Ammon's horn (tissue), 1 donor: ENCODE data around the gene ZBTB32.
"Not testable (repeated sequence)": the region's sequence is repeated elsewhere in the genome, so short reads cannot be mapped to it uniquely, and the experiment has no call there.

ENCODE experiments used
- DNase-seq: peaks from one replicate; pipeline ENCODE4 v3.0.0-alpha.2; 2016; ENCODE audit warnings: low spot score

ZBTB32 gene, protein sequence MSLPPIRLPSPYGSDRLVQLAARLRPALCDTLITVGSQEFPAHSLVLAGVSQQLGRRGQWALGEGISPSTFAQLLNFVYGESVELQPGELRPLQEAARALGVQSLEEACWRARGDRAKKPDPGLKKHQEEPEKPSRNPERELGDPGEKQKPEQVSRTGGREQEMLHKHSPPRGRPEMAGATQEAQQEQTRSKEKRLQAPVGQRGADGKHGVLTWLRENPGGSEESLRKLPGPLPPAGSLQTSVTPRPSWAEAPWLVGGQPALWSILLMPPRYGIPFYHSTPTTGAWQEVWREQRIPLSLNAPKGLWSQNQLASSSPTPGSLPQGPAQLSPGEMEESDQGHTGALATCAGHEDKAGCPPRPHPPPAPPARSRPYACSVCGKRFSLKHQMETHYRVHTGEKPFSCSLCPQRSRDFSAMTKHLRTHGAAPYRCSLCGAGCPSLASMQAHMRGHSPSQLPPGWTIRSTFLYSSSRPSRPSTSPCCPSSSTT

DNA sequence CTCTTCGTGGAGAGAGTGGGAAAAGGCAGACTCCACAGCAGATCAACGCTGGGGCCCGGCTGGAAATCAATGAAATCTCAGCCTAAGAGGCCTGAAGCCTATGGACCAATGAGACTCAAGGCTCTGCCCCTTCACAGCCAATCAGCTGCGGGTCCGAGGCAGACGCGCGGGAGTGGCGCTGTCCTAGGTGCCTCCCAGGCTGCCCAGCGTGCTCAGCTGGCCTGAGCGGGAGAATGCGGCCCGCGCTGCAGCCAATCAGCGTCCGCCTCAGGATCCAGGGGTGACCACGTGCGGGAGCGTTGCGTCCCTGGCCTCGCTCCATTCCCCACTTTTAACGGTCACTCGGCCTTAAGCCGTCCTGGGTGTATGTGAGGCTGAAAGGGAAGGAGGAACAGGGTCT, at the start of gene ZBTB32:
TSS of gene ZBTB32 (plus strand) at position 341 of the 400 bp plus-strand sequence. CDS start 10,069 bp downstream, outside the sequence.
- no peak for DNase-seq

DNA sequence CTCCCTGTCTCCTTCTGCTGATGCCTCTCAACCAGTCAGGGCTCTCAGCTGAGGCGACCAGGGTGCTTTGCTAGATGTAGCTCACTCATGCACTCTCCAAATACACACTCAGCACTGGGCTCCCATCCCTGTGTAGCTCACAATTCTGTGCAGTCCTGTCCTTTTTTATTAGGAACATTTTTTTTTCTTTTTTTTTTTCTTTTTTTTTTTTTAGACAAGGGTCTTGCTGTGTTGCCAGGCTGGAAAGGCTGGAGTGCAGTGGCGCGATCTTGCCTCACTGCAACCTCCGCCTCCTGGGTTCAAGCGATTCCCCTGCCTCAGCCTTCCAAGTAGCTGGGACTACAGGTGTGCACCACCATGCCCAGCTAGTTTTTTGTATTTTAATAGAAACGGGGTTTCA, 49.5 kb upstream of the ZBTB32 start:
- not testable (repeated sequence) for DNase-seq

DNA sequence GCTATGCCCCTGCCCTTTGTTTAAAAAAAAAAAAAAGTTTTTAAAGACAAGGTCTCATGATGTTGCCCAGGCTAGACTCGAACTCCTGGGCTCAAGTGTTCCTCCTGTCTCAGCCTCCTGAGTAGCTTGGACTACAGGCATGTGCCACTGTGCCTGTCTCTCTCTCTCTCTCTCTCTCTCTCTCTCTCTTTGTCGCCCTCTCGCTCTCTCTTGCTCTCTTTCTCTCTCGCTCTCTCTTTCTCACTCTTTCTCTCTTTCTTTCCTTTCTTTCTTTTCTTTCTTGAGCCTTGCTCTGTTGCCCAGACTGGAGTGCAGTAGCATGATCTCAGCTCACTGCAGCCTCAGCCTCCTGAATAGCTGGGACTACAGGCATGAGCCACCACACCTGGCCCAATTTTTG, 48.8 kb upstream of the ZBTB32 start:
- no peak for DNase-seq

DNA sequence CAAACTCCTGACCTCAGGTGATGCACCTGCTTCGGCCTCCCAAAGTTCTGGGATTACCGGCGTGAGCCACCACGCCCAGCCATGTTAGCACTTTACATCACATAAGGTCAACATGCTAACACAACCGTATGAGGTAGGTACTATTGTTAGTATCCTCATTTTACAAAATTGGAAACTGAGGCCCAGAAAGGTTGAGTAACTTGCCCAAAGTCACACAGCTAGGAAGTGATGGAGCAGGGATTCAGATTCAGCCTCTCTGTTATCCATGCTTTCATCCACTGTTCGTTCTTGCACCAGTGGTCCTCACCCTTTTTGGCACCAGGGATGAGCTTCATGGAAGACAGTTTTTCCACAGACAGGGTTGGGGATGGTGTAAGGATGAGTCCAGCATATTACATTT, 47.7 kb upstream of the ZBTB32 start:
- no peak for DNase-seq

DNA sequence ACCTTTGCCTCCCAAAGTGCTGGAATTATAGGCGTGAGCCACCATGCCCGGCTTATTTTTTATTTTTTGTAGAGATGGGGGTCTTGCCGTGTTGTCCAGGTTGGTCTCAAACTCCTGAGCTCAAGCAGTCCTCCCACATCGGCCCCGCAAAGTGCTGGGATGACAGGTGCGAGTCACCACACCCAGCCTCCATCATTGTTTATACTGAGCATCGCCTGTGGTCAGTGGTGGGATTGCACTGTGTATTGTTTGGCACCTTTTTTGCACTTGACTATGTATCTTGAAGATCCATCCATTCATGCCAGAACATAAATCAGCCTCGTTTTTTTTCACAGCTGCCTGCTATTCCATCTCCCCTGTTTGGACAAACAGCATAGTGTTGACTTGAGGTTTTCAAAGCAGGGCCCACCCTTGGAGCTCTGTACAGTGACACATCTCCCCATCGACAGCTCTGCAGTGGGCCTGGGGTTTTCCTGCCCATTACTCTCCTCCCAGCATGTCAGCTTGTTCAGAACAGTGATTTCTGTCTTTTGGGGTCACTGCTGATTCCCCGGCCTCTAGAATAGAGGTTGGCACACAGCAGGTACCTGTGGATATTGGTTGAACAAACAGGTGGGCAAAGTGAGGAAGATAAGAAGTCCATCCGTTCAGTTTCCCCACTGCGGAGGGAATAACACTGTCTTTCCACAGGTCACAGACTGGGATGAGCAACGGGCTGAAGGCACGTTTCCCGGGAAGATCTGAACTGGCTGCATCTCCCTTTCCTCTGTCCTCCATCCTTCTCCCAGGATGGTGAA, 46.3 kb upstream of the ZBTB32 start:
- DNase-seq = no peak

DNA sequence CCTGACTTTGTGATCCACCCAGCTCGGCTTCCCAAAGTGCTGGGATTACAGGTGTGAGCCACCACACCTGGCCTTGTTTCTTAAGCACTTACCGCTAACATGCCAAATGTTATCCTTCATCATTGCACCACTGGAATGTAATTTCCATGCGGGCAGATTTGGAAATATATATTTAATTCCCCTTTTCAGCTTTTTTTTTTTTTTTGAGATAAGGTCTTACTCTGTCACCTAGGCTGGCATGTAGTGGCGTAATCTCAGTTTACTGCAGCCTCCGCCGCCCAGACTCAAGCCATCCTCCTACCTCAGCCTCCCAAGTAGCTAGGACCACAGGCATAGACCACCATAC, 42.4 kb upstream of the ZBTB32 start:
- DNase-seq = no peak

DNA sequence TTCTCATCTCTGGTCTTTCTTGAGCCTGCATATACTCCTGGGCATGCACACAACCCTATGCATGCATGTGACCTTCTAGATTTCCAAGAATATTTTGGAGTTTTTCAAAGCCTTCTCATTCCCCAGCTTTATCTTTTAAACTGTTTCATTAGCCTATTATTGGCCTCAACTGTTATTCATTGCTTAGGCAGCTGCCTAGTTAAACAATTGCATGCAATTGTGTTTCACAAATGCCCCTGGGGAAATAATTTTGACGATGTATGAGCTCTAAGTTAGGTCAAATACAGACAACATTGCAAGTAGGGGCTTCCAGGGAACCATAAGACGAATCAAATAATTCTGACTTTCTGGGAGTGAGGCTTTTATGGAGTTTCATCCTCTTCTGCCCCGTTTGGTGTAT, 40.4 kb upstream of the ZBTB32 start:
- no peak for DNase-seq

DNA sequence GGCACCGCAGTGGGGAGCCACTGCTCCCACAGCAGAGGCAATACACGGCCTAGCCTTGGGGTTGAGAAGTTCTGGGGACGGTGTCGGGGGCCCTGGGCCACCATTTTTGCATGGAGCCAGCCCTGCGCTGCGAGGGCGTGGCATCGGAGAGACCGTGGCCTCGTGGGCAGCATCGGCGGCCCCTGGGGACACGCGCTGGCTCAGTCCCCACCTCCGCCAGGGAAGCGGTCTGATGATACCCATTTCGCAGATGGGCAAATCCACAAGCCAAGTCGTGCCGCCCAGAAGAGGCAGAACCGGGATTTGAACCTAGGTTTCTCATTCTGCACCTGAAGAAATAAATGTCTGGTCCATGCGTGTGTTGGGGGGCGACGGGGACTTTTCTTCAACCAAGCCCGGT, 39.2 kb upstream of the ZBTB32 start:
- no peak for DNase-seq

DNA sequence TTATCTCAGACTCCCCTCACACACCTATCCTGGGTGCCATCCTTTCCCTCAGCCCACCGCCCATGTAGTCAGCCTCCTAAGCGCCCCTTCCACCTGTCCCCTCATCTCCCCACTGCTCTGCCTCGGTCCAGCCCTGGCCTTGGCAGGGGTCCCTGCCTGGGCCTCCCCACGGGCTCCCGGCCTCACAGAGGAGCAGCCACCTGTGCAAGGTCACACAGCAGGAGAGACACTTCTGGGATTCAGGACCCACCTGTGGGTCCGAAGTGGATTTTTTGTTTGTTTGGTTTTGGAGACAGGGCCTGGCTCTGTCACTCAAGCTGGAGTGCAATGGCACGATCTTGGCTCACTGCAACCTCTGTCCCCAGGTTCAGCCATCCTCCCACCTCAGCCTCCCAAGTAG, 38.8 kb upstream of the ZBTB32 start:
- no peak for DNase-seq

DNA sequence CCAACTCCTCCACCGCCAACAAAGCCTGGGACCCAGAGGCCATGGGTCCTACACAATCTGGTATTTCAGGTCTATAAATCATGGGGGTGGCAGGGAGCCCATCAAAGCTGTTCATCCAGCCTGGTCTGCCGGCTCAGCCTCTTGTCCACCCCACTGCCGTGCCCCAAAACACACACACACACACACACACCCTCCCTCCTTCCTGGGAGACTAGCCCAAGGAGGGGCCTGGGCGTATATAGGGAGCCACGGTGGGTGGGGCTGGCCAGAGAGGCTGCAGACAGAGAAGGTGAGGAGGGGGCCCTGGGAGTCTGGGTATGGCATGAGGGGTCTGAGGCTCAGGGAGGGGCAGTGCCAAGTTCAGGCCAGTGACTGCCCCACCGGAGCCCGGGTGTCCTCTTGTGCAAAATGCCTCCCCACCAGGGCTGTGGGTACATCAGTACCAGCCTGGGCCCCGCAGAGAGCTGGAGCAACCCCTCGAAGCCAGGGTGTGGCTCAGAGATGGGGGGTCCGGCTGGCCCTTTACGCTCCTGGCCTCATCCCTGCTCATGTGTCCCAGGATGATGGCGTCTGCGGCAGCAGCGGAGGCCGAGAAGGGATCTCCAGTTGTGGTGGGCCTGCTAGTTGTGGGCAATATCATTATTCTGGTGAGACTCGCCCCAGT, 38.0 kb upstream of the ZBTB32 start, which contains the start of gene UPK1A:
TSS of gene UPK1A (plus strand) at position 267 of the 663 bp plus-strand sequence. CDS start at position 563, 296 bp downstream.
- no peak for DNase-seq

DNA sequence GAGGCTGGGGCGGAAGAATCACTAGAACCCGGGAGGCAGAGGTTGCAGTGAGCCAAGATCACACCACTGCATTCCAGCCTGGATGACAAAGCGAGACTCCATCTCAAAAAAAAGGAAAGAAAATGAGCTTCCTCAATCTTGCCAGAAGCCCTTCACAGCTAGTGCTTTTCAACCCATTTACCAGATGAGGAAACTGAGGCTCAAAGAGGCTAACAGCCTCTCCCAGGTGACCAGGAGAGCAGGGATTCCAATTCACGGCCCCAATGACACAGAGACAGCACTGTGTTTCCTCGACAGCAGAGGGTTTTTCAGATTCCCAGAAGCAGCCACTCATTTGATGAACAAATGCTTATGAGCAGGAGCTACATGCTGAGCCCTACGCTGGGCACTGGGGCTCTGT, 34.8 kb upstream of the ZBTB32 start:
- no peak for DNase-seq

DNA sequence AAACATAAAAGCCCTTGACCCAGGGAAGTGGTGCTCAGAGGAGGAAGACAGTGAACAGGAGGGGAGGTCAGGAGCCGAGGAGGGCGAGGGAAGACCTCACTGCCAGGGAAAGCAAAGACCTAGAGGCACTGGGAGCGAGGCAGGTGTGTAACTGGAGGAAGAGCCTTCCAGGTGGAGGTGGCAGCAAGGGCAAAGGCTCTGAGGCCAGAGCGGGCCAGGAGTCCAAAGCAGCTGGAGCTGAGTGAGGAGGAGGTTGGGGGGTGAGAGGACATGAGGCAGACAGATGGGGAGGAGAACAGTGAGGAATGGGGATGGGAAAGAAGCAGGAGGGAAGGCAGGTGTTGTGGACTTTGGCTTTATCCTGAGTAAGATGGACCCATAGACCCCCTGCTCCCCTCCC, 34.4 kb upstream of the ZBTB32 start:
- no peak for DNase-seq

DNA sequence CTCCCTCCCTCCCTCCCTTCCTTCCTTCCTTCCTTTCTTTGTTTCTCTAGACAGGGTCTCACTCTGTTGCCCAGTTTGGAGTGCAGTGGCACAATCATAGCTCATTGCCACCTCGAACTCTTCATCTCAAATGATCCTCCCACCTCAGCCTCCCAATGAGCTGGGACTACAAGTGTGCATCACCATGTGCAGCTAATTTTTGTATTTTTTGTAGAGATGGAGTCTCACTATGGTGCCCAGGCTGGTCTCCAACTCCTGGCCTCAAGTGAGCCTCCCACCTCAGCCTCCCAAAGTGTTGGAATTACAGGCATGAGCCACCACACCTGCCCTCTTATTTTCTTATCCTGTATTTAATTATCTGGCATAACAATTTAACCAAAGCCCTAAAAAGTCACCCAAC, 33.7 kb upstream of the ZBTB32 start:
- DNase-seq = no peak

DNA sequence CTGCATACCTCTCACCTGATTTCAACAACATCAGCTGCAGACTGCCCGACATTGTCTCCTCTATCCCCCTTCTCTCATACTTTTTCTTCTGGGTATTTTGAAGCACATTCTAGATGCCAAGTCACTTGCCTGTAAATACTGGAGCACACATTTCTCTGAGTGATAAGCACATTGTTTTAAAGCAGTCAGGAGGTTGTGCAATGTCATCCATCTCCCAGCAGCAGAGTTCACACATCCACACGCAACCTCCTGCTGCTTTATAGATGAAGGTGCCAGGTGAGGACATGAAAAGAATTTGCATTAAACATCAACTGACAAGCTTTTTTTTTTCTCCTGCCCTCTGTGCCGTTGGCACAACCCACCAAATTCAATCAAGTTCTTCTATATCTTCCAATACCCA, 32.5 kb upstream of the ZBTB32 start:
- DNase-seq = no peak

DNA sequence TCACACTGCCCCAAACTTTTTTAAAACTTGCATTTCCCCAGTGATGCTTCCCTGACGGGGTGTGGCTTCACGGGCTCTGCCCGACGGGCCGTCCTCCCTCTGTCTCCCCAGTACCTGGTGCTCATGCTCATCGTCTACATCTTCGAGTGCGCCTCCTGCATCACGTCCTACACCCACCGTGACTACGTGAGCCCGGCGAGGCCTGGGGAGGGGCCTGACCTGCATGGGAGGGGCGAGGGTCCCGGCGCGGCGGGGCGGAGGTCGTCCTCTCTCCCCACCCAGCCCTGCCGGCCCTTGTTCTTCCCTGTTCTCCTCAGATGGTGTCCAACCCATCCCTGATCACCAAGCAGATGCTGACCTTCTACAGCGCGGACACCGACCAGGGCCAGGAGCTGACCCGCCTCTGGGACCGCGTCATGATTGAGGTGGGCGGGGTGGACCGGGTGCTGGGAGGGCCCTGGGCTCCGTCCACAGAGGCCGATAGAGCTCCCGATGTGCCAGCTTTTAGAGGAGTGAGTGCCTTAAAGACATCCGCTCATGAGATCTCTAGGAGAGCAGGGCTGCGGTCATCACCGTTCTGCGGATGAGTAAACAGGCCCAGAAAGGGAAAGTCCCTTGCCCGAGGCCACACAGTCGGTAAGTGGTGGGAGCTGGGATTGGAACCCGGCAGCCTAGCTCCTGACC, 31.1 kb upstream of the ZBTB32 start:
- DNase-seq = no peak

DNA sequence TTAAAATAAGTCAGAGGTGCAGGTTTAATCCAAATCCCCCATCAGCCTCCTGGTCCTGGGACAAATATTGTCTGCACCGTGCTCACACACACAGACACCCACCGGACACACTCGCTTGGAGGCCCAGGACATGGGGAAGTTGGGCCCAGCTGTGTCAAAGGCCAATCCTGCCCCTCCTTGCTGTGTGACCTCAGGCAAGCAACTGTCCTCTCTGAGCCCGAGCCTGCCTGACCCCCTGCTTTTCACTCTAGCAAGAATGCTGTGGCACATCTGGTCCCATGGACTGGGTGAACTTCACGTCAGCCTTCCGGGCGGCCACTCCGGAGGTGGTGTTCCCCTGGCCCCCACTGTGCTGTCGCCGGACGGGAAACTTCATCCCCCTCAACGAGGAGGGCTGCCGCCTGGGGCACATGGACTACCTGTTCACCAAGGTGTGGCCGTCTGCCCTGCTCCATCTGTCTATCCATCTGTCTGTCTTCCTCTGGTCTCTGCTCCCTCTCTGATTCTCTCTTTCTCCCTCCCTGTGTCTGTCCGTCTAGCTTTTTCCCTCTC, 28.7 kb upstream of the ZBTB32 start:
- no peak for DNase-seq

DNA sequence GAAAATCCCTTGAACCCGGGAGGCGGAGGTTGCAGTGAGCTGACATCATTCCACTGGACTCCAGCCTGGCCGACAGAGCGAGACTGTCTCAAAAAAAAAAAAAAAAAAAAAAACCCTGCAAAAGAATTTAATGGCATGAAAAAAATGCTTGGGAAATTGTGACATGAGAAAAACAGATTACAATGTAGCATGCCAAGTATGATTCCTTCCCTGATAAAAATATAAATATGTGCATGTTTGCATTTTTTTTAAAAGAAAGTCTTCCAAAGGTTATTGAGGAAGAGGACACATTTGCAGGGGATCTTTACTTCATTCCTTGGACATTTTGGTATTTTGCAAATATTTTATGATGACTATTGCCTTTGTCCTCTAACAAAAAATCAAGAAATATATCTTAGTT, 14.5 kb upstream of the ZBTB32 start:
- DNase-seq = no peak

DNA sequence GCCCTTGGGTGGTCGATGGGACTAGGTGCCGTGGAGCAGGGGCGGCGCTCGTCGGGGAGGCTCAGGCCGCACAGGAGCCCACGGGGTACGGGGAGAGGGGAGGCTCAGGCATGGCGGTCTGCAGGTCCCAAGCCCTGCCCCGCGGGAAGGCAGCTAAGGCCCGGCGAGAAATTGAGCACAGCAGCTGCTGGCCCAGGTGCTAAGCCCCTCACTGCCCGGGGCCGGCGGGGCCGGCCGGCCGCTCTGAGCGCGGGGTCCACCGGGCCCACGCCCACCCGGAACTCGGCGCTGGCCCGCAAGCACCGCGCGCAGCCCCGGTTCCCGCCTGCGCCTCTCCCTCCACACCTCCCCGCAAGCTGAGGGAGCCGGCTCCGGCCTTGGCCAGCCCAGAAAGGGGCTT, 13.3 kb upstream of the ZBTB32 start:
- DNase-seq = not testable (repeated sequence)

DNA sequence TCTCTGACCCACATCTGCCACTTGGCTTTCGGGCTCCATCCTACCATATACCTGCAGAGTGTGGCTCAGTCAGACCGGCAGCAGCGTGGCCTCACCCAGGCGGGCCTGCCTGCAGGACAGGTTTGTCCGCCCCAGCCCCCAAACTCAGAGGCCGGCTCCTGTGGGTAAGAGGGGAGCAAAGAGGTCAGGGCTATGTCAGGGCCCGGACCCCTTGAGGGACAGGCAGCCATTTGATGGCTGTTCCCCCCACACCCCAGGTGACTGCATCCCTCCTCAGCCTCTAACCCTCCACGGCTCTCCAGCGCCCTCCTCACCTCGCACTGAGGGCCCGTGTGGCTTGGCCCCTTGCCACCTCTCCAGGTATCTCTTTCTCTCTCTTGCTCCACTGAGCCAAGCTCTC, 12.3 kb upstream of the ZBTB32 start:
- no peak for DNase-seq

DNA sequence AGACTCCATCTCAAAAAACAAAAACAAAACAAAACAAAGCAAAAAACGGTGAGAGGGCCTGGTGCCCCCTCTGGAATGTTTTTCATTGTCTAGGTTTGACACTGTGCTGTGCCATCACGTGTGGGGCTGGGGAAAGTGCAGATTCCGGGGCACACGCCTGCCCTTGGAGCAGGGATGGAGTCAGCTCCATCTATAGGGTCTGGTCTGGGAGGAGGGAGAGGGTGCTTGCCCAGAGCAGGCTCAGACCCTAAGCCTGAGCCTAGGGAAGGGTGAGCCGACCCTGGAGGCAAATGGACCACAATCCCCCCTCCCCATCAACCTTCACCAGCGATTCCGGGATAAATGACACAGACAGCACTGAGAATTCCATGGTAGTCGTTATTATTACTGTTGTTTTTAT, 10.9 kb upstream of the ZBTB32 start:
- no peak for DNase-seq

DNA sequence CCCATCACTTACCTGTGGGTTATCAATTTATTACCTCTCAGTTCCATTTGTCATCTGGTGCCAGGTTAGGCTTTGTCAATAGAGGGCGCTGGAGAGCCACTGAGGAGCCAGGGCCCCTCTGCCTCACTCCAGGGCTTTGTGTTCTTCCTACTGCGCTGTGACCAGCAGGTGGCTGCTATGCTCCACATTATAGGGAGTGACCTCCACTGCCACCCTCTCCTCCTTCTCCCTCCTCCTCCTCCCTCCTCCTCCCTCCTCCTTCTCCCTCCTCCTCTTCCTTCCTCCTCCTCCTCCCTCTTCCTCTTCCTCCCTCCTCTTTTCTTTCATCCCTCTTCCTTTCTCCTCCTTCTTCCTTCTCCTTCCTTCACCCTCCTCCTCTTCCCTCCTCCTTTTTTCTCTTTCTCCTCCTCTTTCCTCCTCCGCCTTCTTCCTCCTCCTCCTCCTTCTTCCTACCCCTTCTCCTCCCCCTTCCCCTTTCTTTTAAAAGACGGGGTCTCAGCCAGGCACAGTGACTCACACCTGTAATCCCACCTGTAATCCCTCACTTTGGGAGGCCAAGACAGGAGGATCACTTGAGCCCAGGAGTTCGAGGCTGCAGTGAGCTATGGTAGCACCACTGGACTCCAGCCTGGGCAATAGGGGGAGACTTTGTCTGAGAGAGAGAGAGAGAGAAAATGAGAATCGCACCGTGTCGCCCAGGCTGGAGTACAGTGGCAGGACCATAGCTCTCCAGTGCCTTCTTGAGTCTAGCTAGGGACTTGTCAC, 10.3 kb upstream of the ZBTB32 start:
- DNase-seq = peak; percentile 95
